Islet of Langerhans (tissue), 1 donor: ENCODE measurements around the gene SLC26A4.

Experiments
- FAIRE-seq: peaks from one replicate; lab custom pipeline; 2011; peaks lifted over from hg19 to GRCh38; lab: Jason Lieb, UNC

SLC26A4 gene

GRCh38 chr7:107661081-107661864 is 645 bp downstream of the SLC26A4 start:
- FAIRE-seq = no peak

DNA sequence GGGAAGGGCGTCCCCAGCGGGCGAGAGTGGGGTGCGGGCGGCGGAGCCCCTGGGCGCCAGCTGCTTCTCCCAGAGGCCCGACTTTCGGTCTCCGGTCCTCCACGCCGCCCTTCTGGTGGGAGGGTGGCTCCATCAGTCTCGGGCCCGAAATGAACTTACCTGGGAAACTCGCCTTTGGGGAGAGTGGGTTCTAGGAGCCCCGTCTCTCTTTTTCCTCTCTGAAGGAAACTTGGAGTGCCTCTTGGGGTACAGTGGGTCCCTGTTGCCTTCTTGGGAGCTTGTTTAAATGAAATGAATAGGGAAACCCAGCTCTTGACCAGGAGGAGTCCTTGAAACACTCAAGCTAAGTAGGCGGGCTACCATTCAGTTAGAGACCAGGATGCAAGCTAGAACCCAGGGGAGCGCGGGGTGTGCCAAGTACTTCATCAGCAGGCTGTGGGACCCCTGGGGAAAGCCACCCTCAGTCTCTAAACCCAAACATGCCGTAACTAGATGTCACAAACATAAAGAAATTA is 1.3 kb downstream of the SLC26A4 start:
- no peak for FAIRE-seq

GRCh38 chr7:107663196-107663595 is 2.6 kb downstream of the SLC26A4 start:
- no peak for FAIRE-seq

DNA sequence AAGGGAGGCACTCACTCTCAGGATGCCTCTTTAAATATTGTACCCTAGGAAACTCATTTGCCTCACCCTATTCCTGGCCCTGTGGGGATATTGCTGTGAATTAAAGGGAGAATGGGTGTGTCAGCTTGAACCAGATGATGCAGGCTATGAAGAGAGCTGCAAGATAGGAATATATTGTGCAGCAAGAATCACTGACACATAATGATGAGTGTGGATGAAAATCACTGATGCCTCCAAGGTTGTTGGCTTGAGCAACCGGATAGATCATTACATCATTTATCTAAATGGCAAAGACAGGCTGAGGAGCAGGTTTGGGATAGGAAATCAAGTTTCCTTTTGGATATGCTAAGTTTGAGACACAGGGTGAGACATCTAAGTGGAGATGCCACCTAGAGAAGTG is 6.2 kb downstream of the SLC26A4 start:
- no peak for FAIRE-seq

DNA sequence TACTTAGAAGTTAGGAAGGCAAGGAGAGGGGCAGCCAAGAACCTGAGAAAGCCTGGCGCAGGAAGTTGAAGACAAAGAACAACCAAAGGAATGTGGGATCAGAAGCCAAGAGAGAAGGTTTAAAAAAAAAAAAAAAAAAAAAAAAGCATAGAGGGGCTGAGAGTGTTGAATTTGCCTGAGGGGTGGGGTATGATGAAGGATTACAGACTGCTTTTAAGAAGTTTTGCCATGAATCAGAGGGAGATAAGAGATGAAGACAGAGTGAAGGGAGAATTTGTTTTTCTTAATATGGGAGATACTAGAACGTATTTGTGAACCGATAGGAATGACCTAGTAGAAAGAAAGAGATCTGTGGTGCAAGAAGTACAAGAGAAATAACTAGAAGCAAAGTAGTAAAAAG is 6.7 kb downstream of the SLC26A4 start:
- FAIRE-seq = no peak

- no peak for FAIRE-seq
These were observed 7.7 kb downstream of the SLC26A4 start for GRCh38 chr7:107668296-107668695.

- no peak for FAIRE-seq
These were observed 11.6 kb downstream of the SLC26A4 start for GRCh38 chr7:107672183-107672582.

DNA sequence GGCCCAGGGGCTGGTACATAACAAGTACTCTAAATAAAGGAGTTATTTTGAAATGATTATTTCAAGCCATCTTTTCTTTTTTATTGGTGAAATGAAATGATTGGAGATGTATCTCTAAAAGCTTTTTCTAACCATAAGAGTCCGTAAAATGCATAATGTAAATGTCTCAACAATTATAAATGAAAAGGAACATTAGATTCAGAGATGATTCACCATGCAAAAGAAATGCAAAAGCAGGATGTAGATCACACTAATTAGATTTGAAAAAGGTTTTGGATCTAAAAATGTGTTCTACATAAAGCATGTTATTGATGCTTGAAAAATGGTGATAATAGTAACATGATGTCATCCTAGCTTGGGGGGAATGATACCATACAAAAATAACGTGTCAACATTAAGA is 15.6 kb downstream of the SLC26A4 start:
- FAIRE-seq = no peak

DNA sequence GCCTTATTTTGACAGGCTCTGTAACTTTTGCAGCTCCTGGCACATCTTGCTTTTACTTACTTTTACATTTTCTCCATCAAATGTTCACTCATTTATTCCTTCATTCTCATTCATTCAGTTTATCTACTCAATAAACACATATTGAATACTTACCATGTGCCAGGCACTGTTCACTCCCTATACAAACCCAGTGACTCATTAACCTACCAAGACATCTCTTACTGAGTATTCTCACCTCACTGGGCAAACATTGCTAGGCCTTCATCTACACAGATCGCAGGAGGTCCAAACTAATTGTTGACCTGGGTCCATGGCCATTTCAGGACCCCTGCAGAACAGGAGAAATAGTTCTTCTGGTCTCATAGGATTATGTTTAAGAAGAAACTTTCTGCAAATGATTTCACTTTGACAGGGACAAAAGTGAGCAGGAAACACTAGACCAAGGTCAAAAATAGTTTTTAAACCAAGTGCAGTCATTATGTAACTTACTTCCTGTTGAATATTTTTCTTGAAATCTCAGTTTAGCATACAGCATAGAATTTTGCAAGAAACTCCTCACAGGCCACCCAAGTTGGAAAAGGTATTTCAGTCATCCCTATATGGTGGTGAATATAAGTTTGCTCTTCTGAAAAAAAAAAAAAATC is 17.6 kb downstream of the SLC26A4 start:
- no peak for FAIRE-seq

DNA sequence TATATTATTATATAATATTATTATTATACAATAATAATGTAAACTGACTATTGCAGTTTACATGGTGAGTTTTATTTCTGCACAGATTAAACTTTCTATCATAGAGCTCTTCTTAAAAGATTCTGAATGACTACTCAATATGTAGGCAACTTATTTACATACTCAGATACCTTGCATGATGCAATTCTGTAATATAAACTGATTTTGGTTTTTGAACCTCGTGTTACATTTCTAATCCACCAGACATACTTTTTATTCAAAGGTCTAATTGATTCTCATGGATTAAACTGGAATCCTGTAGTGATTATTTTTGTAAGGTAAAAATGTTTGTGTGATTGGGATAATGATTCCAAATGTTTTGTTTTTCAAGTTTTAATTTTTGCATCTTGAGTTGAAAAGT is 19.9 kb downstream of the SLC26A4 start:
- FAIRE-seq = peak; percentile 24

DNA sequence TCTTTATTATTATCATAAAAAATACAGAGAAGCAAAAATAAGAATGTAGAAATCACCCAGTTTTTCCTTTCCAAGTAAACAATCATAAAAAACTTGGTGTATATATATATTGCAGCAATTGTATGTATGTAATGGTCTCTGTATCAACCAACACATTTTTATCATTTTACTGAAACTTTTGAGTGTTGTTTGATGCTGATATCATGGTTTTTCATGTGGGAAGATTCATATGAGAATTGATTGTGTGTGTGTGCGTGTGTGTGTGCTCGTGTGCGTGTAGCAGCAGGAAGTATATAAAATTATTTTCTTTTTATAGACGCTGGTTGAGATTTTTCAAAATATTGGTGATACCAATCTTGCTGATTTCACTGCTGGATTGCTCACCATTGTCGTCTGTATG is 22.3 kb downstream of the SLC26A4 start:
- FAIRE-seq = no peak

- no peak for FAIRE-seq
These were observed 23.7 kb downstream of the SLC26A4 start for GRCh38 chr7:107684287-107684686.

- FAIRE-seq = no peak
These were observed 24.4 kb downstream of the SLC26A4 start for GRCh38 chr7:107684947-107685463.

DNA sequence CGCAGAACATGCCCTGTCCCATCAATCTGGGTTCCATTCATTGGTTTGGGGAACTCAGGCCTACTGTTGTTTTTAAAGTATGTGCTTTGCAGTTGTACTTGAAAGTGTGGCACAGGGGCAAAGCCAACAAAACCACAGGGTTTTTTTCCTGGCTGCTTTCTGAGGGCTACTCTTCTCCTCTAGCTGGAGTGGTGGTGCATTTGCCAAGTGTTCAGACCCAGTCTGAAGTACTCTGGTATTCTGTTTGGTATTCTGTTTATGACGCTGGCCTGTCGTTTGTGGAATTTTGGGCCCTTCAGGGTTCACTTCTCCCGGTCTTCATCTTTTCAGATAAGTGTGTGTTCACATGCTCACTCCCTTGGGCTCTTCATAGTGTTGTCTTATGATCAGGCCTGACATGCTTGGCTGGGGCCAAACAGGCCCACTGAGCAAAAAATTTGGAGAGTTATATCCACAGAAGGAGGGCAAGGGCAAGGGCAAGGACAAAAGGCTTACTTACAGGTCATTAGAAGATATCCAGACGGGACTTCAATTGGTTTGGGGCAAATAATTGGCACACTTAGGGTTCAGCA is 26.3 kb downstream of the SLC26A4 start:
- FAIRE-seq = no peak

DNA sequence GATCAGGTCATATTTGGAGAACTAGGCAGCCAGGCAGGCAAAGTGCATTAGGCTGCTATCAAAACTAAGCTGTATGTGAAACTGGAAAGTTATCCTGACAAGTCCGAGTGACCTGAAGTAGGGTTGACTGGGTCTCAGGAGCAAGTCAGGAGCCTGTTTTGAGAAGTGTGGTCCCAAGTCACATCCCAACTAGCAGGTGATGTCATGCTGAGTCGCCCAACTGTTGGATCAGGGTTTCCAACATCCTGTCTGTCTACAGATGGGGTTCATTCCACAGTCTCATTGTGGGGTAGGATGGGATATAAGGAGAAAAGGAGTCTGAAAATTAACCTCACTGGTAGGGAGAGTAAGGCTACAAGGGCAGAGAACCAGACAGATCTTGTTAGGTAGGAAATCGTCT is 27.0 kb downstream of the SLC26A4 start:
- FAIRE-seq = no peak

GRCh38 chr7:107689553-107689952 is 28.9 kb downstream of the SLC26A4 start:
- FAIRE-seq = no peak

- no peak for FAIRE-seq
These were observed 29.5 kb downstream of the SLC26A4 start for GRCh38 chr7:107690084-107690483.

GRCh38 chr7:107690611-107691010 is 30.0 kb downstream of the SLC26A4 start:
- FAIRE-seq = no peak

DNA sequence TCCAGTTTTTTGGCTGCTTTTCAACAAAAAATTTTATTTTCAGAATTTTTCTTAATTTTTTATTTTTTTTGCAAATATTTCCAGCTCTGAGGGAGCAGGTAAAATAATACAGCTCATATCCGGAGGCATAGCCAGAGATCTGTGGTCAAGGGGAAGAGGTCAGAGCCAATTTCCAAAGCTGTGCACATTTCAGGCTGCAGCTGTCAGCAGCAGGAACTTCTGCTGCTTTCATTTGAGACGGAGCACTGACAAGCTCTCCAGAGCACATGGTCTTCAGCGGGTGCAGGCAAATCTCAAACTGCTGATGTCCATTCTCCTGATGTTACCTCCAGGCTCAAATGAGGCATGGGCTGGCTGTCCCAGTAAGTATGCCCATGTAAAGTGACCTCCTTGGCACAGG is 31.1 kb downstream of the SLC26A4 start:
- no peak for FAIRE-seq

- no peak for FAIRE-seq
These were observed 31.9 kb downstream of the SLC26A4 start for GRCh38 chr7:107692501-107692900.

DNA sequence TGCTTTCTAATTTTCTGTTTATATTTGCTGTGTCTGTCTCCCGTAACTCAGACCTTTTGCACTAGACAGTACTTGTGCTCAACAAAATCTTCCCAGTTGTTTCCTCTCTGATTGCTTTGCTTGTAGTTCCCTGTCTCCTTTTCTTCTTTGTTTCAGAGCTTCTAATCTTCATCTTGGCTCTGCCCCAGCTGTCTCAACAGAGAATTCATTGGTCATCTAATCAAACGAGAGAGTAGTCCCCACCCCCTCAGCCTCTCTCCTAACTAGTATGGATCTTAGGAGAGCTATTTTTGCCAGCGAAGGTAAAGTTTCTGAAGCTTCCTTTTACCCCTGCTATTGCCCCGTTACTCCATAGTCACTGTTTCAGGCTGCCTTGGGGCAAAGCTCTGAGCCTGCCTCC is 32.8 kb downstream of the SLC26A4 start:
- FAIRE-seq = no peak

DNA sequence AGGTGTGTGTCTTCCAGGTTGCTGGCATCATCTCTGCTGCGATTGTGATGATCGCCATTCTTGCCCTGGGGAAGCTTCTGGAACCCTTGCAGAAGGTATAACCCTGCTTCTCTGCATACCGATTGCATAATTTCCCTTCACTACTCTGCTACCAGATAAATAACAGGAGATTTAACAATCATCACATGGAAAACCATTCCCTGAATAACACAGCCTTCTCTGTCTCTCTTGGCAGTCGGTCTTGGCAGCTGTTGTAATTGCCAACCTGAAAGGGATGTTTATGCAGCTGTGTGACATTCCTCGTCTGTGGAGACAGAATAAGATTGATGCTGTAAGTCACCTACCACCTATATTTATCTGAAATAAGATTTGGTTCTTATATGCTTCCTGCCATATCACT is 33.8 kb downstream of the SLC26A4 start:
- FAIRE-seq = no peak

- FAIRE-seq = no peak
These were observed 35.8 kb downstream of the SLC26A4 start for GRCh38 chr7:107696330-107696946.
